Measurements from ENCODE around the gene MAPKAPK5.
"Not testable (repeated sequence)": the region's sequence is repeated elsewhere in the genome, so short reads cannot be mapped to it uniquely, and the experiment has no call there.

GRCh38 chr12:111835531-111836181 lies 6.4 kb upstream of the MAPKAPK5 start:
- TF ChIP-seq, protein P1, sequence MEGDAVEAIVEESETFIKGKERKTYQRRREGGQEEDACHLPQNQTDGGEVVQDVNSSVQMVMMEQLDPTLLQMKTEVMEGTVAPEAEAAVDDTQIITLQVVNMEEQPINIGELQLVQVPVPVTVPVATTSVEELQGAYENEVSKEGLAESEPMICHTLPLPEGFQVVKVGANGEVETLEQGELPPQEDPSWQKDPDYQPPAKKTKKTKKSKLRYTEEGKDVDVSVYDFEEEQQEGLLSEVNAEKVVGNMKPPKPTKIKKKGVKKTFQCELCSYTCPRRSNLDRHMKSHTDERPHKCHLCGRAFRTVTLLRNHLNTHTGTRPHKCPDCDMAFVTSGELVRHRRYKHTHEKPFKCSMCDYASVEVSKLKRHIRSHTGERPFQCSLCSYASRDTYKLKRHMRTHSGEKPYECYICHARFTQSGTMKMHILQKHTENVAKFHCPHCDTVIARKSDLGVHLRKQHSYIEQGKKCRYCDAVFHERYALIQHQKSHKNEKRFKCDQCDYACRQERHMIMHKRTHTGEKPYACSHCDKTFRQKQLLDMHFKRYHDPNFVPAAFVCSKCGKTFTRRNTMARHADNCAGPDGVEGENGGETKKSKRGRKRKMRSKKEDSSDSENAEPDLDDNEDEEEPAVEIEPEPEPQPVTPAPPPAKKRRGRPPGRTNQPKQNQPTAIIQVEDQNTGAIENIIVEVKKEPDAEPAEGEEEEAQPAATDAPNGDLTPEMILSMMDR (IDR thresholded peaks at IDR 0.05) = not testable (repeated sequence)
- not testable (repeated sequence) for TF ChIP-seq POLR2AphosphoS5 (IDR thresholded peaks at IDR 0.05)

Data from transverse colon (tissue), 4 donors.